GM23248 (cell line): ENCODE results near the gene HOXA1. TPM values are rescaled to one million over a fixed set of nuclear protein-coding genes. Genes with fewer than 3 reads are reported as not detected.
A peak's percentile ranks its signal among the peaks of the same experiment; 100 is the strongest.

Source experiments
- DNase-seq: peaks from one replicate; pipeline ENCODE4 v3.0.0-alpha.2; 2015
- H2AFZ ChIP-seq: fragments of 200-600 bp; sonication (generic); 2 replicates; pipeline ENCODE4 v1.6.1; 2016; ENCODE audit warnings: antibody characterized with exemption
- H3F3A ChIP-seq: fragments of 200-600 bp; sonication (generic); 2 replicates; pipeline ENCODE4 v1.6.1; 2016; ENCODE audit warnings: mild to moderate bottlenecking, antibody characterized with exemption, mixed run types; ENCODE audit not compliant: insufficient read depth
- H3K27ac ChIP-seq: fragments of 200-600 bp; sonication (generic); 2 replicates; pipeline ENCODE4 v1.5.1; 2016; ENCODE audit warnings: mild to moderate bottlenecking
- H3K27me3 ChIP-seq: fragments of 200-600 bp; sonication (generic); replicated peaks from 2 replicates; pipeline ENCODE4 v1.6.1; 2016; ENCODE audit warnings: mild to moderate bottlenecking; ENCODE audit not compliant: insufficient read depth
- H3K36me3 ChIP-seq: fragments of 200-600 bp; sonication (generic); 2 replicates; pipeline ENCODE4 v1.6.1; 2016; ENCODE audit warnings: low read depth, mild to moderate bottlenecking
- H3K4me1 ChIP-seq: fragments of 200-600 bp; sonication (generic); 2 replicates; pipeline ENCODE4 v1.6.1; 2016; ENCODE audit warnings: mild to moderate bottlenecking; ENCODE audit not compliant: insufficient read depth
- H3K4me2 ChIP-seq: fragments of 200-600 bp; sonication (generic); one replicate; pipeline ENCODE4 v1.6.1; 2016; ENCODE audit warnings: mild to moderate bottlenecking; ENCODE audit not compliant: unreplicated experiment
- H3K4me3 ChIP-seq: fragments of 200-600 bp; sonication (generic); 2 replicates; pipeline ENCODE4 v1.5.1; 2016; ENCODE audit warnings: mild to moderate bottlenecking
- H3K79me2 ChIP-seq: fragments of 200-600 bp; sonication (generic); 2 replicates; pipeline ENCODE4 v1.6.1; 2016; ENCODE audit warnings: mild to moderate bottlenecking; ENCODE audit not compliant: insufficient read depth
- H3K9ac ChIP-seq: fragments of 200-600 bp; sonication (generic); 2 replicates; pipeline ENCODE4 v1.6.1; 2016; ENCODE audit warnings: mild to moderate bottlenecking
- H3K9me2 ChIP-seq: fragments of 200-600 bp; sonication (generic); 2 replicates; pipeline ENCODE4 v1.6.1; 2016; ENCODE audit warnings: mixed run types, mild to moderate bottlenecking, moderate library complexity; ENCODE audit not compliant: insufficient read depth
- H3K9me3 ChIP-seq: fragments of 200-600 bp; sonication (generic); one replicate; pipeline ENCODE4 v1.6.1; 2017; ENCODE audit warnings: low read depth
- H4K20me1 ChIP-seq: fragments of 200-600 bp; sonication (generic); 2 replicates; pipeline ENCODE4 v1.6.0; 2016; ENCODE audit not compliant: insufficient read depth
- EZH2 ChIP-seq: fragments of 200-600 bp; sonication (generic); IDR thresholded peaks from 2 replicates; pipeline ENCODE4 v1.6.1; 2018; ENCODE audit warnings: antibody characterized with exemption, mild to moderate bottlenecking; ENCODE audit not compliant: insufficient read depth, poor library complexity, severe bottlenecking
- EZH2phosphoT487 ChIP-seq: fragments of 200-600 bp; sonication (generic); IDR thresholded peaks from 2 replicates; pipeline ENCODE4 v1.6.1; 2018; ENCODE audit warnings: antibody characterized with exemption, moderate library complexity, mild to moderate bottlenecking, low read depth; ENCODE audit not compliant: insufficient read depth
- WGBS, 2 experiments: methylation state at CpG; one replicate each; pipeline ENCODE4 v1.1.6; 2015 to 2017; ENCODE audit warnings: low lambda C conversion rate in 2 of 2, low coverage in 1 of 2; ENCODE audit errors: missing lambda C conversion rate in 2 of 2; 5-methylcytosine and 5-hydroxymethylcytosine counted together
- in situ Hi-C: fragments of 300-500 bp; cut with MboI; formaldehyde crosslinking; loops from 2 replicates; pipeline ENCODE4 v1.15.0; 2020
- polyA plus RNA-seq: library from polyadenylated mRNA; unstranded; fragments of >200 nt; fragmentation: Nextera tagmentation; extraction: Ambion mirVana; gene quantifications from 2 replicates; pipeline ENCODE4 v1.2.1, GENCODE V29; 2016
- total RNA-seq: library from RNA; depleted of rRNA; stranded (reverse); fragments of >200 nt; shearing (Covaris generic); gene quantifications from 2 replicates; pipeline ENCODE4 v1.2.3, GENCODE V29; 2014

The HOXA1 gene
- total and polyA plus RNA-seq, 2 experiments from 2014 or later: 0.97 to 1.8 TPM

DNA sequence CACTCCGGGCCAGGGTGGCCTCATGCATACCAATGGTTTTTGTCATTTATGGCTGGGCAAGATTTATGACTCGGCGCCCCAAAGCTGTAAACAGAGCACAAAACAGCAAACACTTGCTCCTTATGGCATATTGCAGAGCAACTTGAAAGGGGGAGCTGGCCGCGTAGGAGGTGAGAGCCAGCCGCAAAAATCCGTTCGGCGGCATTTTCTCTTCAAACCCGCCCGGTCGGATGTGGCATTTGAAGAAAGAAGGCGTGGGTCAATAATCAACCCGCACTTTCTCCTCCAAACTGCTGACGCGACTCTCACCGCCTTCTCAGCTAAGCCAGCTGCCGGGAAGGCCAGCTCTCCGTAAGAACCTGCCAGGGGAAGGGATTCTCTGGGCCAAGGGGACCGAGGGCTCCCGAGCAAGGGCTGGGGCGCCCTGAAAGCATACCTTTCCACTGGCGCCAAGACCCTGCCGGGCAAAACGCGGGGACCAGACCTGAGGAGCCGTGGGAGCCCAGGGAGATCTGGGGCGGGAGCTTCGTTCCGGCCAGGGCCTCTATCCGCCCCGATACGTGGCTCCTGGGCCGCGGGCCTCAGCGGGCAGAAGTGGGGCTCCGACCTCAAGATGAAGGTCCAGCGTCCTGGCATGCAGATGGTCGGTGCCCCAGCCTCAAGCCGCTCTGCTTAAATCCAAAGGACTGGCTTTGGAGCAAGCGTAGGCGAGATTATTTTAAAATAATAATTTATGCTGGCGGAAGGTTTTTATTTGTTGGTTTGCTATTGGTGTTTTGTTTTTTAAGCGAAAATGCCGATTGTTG is 19.6 kb upstream of the HOXA1 start:
- H3K9me3 ChIP-seq: no peaks in the 10 kb centered on the region
- no peak overlapping the region for H3K4me3 ChIP-seq
- no peaks in the 10 kb centered on the region for H3K27me3 ChIP-seq
- TF ChIP-seq EZH2phosphoT487 (no peak), EZH2 (no peak)
- no peak overlapping the region for H3K9ac ChIP-seq
- H3K4me2 ChIP-seq: no peak overlapping the region
- 90 to 91% methylated on average over 45 of the region's 45 CpGs for WGBS, 2 experiments
- no peaks in the 10 kb centered on the region for H3K79me2 ChIP-seq
- H3K36me3 ChIP-seq: no peaks in the 10 kb centered on the region
- H3F3A ChIP-seq: peaks cover 11% of the 10 kb centered on the region; the same call in 1 of the 2 replicates
- in situ Hi-C loops: no loop called here
- DNase-seq: peak; percentile 21
- H3K4me1 ChIP-seq: peaks cover 7% of the 10 kb centered on the region; the same call in 1 of the 2 replicates
- H4K20me1 ChIP-seq: no peaks in the 10 kb centered on the region
- H3K27ac ChIP-seq: no peak overlapping the region
- H3K9me2 ChIP-seq: no peaks in the 10 kb centered on the region
- H2AFZ ChIP-seq: no peak overlapping the region

DNA sequence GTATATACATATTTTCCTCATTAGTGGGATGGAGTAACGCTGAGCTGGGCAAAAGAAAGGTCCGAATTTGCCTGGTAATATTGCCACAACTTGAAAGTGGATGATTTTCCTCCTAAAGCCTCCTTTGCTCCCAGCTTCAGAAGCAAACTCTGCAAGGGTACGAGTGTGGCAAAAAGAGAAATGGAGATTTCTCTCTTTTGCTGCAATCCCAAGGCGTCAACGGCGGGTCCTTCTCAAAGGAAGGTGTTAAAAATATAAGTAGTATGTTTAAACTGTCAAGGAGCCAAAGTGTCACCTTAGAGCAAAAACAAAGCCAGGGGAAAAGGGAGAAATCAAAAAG is 19.1 kb upstream of the HOXA1 start:
- Histone ChIP-seq H3K27ac (no peak overlapping the region), H3K9me3 (no peaks in the 10 kb centered on the region), H3K4me2 (no peak overlapping the region), H3K4me3 (no peak overlapping the region), H3K9me2 (no peaks in the 10 kb centered on the region), H3K79me2 (no peaks in the 10 kb centered on the region), H3K36me3 (no peaks in the 10 kb centered on the region), H3K27me3 (no peaks in the 10 kb centered on the region), H3F3A (peaks cover 11% of the 10 kb centered on the region; the same call in 1 of the 2 replicates), H3K9ac (no peak overlapping the region), H4K20me1 (no peaks in the 10 kb centered on the region), H3K4me1 (peaks cover 7% of the 10 kb centered on the region; the same call in 1 of the 2 replicates), H2AFZ (no peak overlapping the region)
- DNase-seq: no peak
- TF ChIP-seq EZH2 (no peak), EZH2phosphoT487 (no peak)
- 97 to 98% methylated on average over 6 of the region's 6 CpGs for WGBS, 2 experiments
- in situ Hi-C loops: no loop called here

DNA sequence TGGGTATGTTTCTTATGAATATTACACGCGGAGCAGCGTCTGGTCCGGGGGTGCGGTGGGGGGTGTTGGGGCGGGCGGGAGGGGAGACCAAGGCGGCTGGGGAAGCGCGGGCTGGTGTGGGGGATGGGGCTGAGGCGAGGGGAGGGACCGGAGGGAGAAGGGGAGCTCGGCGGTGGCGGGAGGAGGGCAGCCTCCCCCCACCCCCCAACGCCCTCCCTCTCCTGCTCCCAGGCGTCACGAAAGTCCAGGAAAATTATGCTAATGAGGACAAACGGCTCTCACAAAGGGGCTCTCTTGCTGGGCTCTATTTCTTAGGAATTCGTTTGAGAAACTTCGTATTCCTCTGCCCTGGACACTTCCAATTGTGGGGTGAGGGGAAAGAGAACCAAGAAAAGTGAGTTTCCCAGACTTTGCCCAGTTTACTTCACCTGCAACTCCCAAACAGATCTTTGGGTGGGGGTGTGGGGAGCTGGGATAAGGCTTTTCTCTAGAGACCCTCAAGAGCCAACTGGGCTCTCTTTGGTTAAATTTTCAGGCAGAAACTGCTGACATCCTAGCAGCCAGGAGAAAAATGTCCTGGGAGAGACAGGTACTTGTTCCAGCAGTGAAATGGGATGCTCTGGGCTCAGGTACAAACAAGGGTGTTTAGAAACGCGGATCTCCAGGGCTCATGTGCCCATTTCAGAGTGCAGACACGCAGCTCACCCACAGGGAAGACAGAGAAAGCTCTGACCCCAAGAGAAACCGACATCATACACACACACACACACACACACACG is 18.4 kb upstream of the HOXA1 start:
- Histone ChIP-seq H3K4me2 (no peak overlapping the region), H2AFZ (no peak overlapping the region), H3K4me1 (peaks cover 7% of the 10 kb centered on the region; the same call in 1 of the 2 replicates), H3K36me3 (no peaks in the 10 kb centered on the region), H3K9me2 (no peaks in the 10 kb centered on the region), H3K9me3 (no peaks in the 10 kb centered on the region), H3K27ac (no peak overlapping the region), H3K9ac (no peak overlapping the region), H4K20me1 (no peaks in the 10 kb centered on the region), H3K79me2 (no peaks in the 10 kb centered on the region), H3F3A (peaks cover 11% of the 10 kb centered on the region; the same call in 1 of the 2 replicates), H3K27me3 (no peaks in the 10 kb centered on the region), H3K4me3 (no peak overlapping the region)
- WGBS, 2 experiments: 31 to 35% methylated on average over 14 to 26 of the region's 26 CpGs
- in situ Hi-C loops: no loop called here
- DNase-seq: peak; percentile 6
- no peak for TF ChIP-seq EZH2
- TF ChIP-seq EZH2phosphoT487: no peak

DNA sequence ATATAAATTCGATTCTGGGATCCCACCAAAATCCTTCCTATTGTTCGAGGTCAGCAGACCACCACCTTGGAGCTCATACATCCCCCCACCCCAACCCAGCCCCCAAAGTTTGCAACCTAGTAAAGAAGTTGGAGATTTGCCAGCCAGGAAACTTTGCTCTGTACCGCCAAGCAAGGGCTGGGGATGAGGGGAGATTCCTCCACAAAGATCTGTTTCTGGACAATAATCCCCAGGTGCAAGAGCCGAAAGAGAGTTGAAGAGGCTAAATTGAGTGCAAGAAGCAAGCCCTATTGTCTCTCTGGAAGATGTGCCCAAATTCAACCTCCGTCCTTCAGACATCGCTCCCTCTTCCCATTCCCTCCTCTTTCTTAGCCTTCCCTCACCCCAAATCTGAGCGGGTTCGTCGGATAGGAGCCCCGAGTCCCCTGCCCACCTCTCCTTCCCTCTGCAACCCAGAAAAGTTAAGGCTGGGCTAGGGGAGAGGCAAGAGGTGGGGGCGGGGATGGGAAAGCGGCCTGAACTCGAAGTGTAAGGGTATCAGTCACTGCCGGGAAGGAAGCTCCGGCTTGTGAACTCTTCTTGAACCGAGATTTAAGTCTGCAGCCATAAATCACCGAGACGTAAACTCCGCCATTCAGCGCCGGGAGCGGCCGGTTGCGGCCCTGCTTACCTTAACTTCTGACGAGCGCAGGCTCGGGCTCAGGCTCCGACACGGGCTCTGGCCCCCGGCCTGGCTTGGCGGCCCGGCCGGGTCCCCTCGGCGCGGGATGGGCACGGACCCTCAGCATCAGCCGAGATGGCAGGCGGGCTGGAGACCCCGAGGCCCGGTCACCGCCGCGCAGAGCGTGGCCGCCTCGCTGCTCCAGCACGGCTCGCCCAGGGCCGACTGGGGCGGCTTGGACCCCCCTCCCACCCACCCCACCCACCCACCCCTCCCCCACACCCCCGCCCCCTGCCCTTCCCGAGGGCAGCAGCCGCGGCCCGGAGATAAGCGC is 17.5 kb upstream of the HOXA1 start:
- Histone ChIP-seq H3K4me3 (no peak overlapping the region), H2AFZ (no peak overlapping the region), H3F3A (peaks cover 11% of the 10 kb centered on the region; the same call in 1 of the 2 replicates), H3K4me1 (peaks cover 7% of the 10 kb centered on the region; the same call in 1 of the 2 replicates), H3K27me3 (no peaks in the 10 kb centered on the region), H3K79me2 (no peaks in the 10 kb centered on the region), H4K20me1 (no peaks in the 10 kb centered on the region), H3K36me3 (no peaks in the 10 kb centered on the region), H3K27ac (no peak overlapping the region), H3K9ac (no peak overlapping the region), H3K4me2 (no peak overlapping the region), H3K9me3 (no peaks in the 10 kb centered on the region), H3K9me2 (no peaks in the 10 kb centered on the region)
- TF ChIP-seq EZH2phosphoT487 (no peak), EZH2 (no peak)
- 79 to 89% methylated on average over 30 to 46 of the region's 57 CpGs for WGBS, 2 experiments
- no peak for DNase-seq
- in situ Hi-C loops: no loop called here
